GM21390 (cell line): ENCODE results near the gene UPK1A.
"Not testable (repeated sequence)": the region's sequence is repeated elsewhere in the genome, so short reads cannot be mapped to it uniquely, and the experiment has no call there.

ENCODE experiments used
- ATAC-seq: cut with Tn5 transposase; IDR thresholded peaks from one replicate; pipeline ENCODE4 v1.9.1; 2021; ENCODE audit not compliant: unreplicated experiment

UPK1A gene

GRCh38 chr19:35644206-35644986, 21.9 kb upstream of the UPK1A start:
- ATAC-seq = peak; percentile 68

GRCh38 chr19:35644987-35645679, 21.2 kb upstream of the UPK1A start:
- no peak for ATAC-seq

GRCh38 chr19:35645680-35646511, 20.4 kb upstream of the UPK1A start:
- ATAC-seq = no peak

GRCh38 chr19:35648017-35648961, 18.0 kb upstream of the UPK1A start, which contains the start of gene COX6B1:
Gene COX6B1, plus strand, starts transcription at chr19:35648323. Its CDS starts 2,921 bp downstream, at chr19:35651244.
- ATAC-seq = peak; percentile 41

GRCh38 chr19:35650581-35650980, 15.7 kb upstream of the UPK1A start:
- ATAC-seq = no peak

- not testable (repeated sequence) for ATAC-seq
Measured at GRCh38 chr19:35654828-35655227, 11.5 kb upstream of the UPK1A start.

- no peak for ATAC-seq
Measured at GRCh38 chr19:35655600-35655999, 10.7 kb upstream of the UPK1A start.

GRCh38 chr19:35656700-35657099, 9.6 kb upstream of the UPK1A start:
- ATAC-seq = no peak

- ATAC-seq = no peak
Measured at GRCh38 chr19:35657904-35658700, 8.2 kb upstream of the UPK1A start.

- no peak for ATAC-seq
Measured at GRCh38 chr19:35661995-35662340, 4.3 kb upstream of the UPK1A start.

- no peak for ATAC-seq
Measured at GRCh38 chr19:35663981-35664380, 2.3 kb upstream of the UPK1A start.

- ATAC-seq = no peak
Measured at GRCh38 chr19:35665157-35665556, 1.2 kb upstream of the UPK1A start.

GRCh38 chr19:35665604-35666003, 713 bp upstream of the UPK1A start:
- no peak for ATAC-seq

GRCh38 chr19:35669566-35669965, 3.2 kb downstream of the UPK1A start:
- ATAC-seq = no peak

- ATAC-seq = no peak
Measured at GRCh38 chr19:35669974-35670373, 3.7 kb downstream of the UPK1A start.

GRCh38 chr19:35670686-35671085, 4.4 kb downstream of the UPK1A start:
- ATAC-seq = no peak

- ATAC-seq = no peak
Measured at GRCh38 chr19:35671818-35672217, 5.5 kb downstream of the UPK1A start.

GRCh38 chr19:35673121-35673804, 6.9 kb downstream of the UPK1A start:
- ATAC-seq = no peak

GRCh38 chr19:35675589-35676140, 9.3 kb downstream of the UPK1A start:
- no peak for ATAC-seq
